KMS-11 (cell line): ENCODE data around the gene PLEKHD1.

ENCODE experiments used
- H2AFZ ChIP-seq: fragments of 200-600 bp; sonication (generic); 2 replicates; pipeline ENCODE4 v1.6.1; 2016; ENCODE audit warnings: antibody characterized with exemption, mixed run types, low read depth
- H3K27ac ChIP-seq: fragments of 200-600 bp; sonication (generic); 2 replicates; pipeline ENCODE4 v1.6.1; 2016; ENCODE audit warnings: mild to moderate bottlenecking, mixed run types
- H3K27me3 ChIP-seq: fragments of 200-600 bp; sonication (generic); 2 replicates; pipeline ENCODE4 v1.6.1; 2017; ENCODE audit warnings: mild to moderate bottlenecking, low read depth, mixed run types, moderate library complexity; ENCODE audit not compliant: insufficient read depth
- H3K36me3 ChIP-seq: fragments of 200-600 bp; sonication (generic); 2 replicates; pipeline ENCODE4 v1.6.1; 2017; ENCODE audit warnings: mild to moderate bottlenecking, mixed run types; ENCODE audit not compliant: insufficient read depth
- H3K4me1 ChIP-seq: fragments of 200-600 bp; sonication (generic); 2 replicates; pipeline ENCODE4 v1.6.1; 2016; ENCODE audit warnings: mild to moderate bottlenecking, low read depth, mixed run types; ENCODE audit not compliant: poor library complexity, severe bottlenecking
- H3K4me2 ChIP-seq: fragments of 200-600 bp; sonication (generic); 2 replicates; pipeline ENCODE4 v1.7.0; 2016; ENCODE audit warnings: mild to moderate bottlenecking, mixed run types
- H3K4me3 ChIP-seq: fragments of 200-600 bp; sonication (generic); IDR thresholded peaks from 2 replicates; pipeline ENCODE4 v1.6.1; 2017; ENCODE audit warnings: low read depth, low read length, mixed read lengths; ENCODE audit not compliant: insufficient read depth
- H3K79me2 ChIP-seq: fragments of 200-600 bp; sonication (generic); 2 replicates; pipeline ENCODE4 v1.6.1; 2016; ENCODE audit warnings: low read depth, mixed run types; ENCODE audit not compliant: insufficient read depth
- H3K9ac ChIP-seq: fragments of 200-600 bp; sonication (generic); 2 replicates; pipeline ENCODE4 v1.6.1; 2016; ENCODE audit warnings: mild to moderate bottlenecking, mixed run types
- H4K20me1 ChIP-seq: fragments of 200-600 bp; sonication (generic); 2 replicates; pipeline ENCODE4 v1.6.1; 2016; ENCODE audit warnings: mild to moderate bottlenecking, mixed run types; ENCODE audit not compliant: insufficient read depth
- TF ChIP-seq, protein P1 (sequence below): fragments of 200-600 bp; sonication (generic); conservative IDR thresholded peaks from 2 replicates; pipeline ENCODE4 v1.6.1; 2017; ENCODE audit warnings: low read depth, mild to moderate bottlenecking, antibody characterized with exemption, low read length, moderate library complexity, mixed read lengths

Gene PLEKHD1

DNA sequence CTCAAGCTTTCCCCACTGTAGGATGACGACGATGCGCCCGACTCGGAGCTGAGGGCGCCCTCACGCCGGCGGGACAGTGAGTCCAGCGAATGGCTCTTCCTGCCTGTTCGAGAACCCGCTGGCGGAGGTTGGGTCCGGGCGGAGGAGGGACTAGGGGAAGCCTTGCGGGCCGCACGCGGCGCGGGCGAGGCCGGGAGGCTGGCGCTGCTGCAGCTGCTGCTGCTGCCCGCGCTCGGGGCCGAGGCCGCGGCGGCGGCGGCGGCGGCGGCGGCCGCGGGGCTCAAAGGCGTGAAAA is 88.3 kb downstream of the PLEKHD1 start:
- no peak overlapping the region for H3K4me2 ChIP-seq
- no peaks in the 10 kb centered on the region for H3K27me3 ChIP-seq
- no peaks in the 10 kb centered on the region for H4K20me1 ChIP-seq
- no peak overlapping the region for H3K4me3 ChIP-seq
- no peaks in the 10 kb centered on the region for H3K36me3 ChIP-seq
- no peak overlapping the region for H3K9ac ChIP-seq
- TF ChIP-seq, protein P1, sequence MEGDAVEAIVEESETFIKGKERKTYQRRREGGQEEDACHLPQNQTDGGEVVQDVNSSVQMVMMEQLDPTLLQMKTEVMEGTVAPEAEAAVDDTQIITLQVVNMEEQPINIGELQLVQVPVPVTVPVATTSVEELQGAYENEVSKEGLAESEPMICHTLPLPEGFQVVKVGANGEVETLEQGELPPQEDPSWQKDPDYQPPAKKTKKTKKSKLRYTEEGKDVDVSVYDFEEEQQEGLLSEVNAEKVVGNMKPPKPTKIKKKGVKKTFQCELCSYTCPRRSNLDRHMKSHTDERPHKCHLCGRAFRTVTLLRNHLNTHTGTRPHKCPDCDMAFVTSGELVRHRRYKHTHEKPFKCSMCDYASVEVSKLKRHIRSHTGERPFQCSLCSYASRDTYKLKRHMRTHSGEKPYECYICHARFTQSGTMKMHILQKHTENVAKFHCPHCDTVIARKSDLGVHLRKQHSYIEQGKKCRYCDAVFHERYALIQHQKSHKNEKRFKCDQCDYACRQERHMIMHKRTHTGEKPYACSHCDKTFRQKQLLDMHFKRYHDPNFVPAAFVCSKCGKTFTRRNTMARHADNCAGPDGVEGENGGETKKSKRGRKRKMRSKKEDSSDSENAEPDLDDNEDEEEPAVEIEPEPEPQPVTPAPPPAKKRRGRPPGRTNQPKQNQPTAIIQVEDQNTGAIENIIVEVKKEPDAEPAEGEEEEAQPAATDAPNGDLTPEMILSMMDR: no peak
- no peak overlapping the region for H3K27ac ChIP-seq
- no peaks in the 10 kb centered on the region for H3K79me2 ChIP-seq
- H2AFZ ChIP-seq: no peak overlapping the region
- peaks cover 3% of the 10 kb centered on the region for H3K4me1 ChIP-seq

DNA sequence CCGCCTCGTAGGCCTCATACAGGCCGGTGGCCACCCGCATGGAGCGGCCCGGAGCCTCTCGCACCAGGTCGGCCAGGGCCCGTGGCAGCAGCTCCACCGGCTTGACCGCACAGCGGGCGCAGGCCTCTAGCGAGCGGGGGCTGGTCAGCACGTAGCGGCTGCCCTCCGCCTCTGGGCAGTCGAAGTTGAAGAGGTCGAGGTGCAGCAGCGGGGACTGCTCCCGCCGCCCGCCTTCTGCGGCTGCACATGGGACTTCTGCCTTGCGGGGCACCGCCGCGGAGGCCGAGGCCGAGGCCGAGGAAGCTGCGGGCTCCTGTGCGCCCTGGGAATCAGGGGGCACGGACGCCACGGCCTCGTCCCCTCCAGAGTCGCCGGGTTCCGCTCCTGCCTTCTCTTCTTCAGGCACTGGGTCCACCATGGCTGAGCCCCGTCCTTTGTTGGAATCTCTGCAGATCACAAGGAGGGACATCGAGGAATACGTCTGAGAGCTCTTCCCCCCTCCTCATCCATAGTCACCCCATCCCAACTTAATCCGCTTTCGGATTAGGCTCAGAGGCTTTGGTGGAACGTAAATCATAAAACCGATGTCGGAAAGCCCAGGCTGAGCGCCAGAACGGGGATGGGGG is 88.8 kb downstream of the PLEKHD1 start:
- Histone ChIP-seq H3K27me3 (no peaks in the 10 kb centered on the region), H3K4me2 (no peak overlapping the region), H3K79me2 (no peaks in the 10 kb centered on the region), H3K4me3 (no peak overlapping the region), H4K20me1 (no peaks in the 10 kb centered on the region), H3K4me1 (peaks cover 3% of the 10 kb centered on the region), H2AFZ (no peak overlapping the region), H3K9ac (no peak overlapping the region), H3K27ac (no peak overlapping the region), H3K36me3 (no peaks in the 10 kb centered on the region)
- TF ChIP-seq, protein P1: no peak

DNA sequence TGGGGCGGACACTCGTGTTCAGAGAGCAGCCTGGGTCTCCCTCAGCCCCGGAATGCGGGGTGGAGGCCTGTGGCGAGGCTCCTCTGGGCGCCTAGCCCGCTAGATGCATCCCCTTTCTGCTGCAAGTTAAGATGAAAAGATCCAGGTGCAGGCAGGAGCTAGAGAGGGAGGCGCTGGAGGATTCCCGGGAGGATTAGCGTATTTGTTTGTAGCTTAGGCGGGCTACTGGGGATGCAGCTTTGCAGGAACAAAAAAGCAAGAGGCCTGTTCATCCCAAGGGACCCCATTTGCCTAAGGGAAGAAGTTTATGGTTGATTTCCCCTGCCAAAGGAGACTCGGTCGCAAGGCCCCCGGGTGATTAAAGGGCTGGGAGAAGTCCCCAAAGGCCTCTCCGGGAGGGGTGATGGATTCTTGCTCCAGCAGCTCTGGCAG is 89.3 kb downstream of the PLEKHD1 start:
- Histone ChIP-seq H3K27me3 (no peaks in the 10 kb centered on the region), H3K4me2 (no peak overlapping the region), H3K27ac (no peak overlapping the region), H2AFZ (no peak overlapping the region), H3K79me2 (no peaks in the 10 kb centered on the region), H3K4me3 (no peak overlapping the region), H3K9ac (no peak overlapping the region), H4K20me1 (no peaks in the 10 kb centered on the region), H3K4me1 (peaks cover 3% of the 10 kb centered on the region), H3K36me3 (no peaks in the 10 kb centered on the region)
- TF ChIP-seq, protein P1: no peak

DNA sequence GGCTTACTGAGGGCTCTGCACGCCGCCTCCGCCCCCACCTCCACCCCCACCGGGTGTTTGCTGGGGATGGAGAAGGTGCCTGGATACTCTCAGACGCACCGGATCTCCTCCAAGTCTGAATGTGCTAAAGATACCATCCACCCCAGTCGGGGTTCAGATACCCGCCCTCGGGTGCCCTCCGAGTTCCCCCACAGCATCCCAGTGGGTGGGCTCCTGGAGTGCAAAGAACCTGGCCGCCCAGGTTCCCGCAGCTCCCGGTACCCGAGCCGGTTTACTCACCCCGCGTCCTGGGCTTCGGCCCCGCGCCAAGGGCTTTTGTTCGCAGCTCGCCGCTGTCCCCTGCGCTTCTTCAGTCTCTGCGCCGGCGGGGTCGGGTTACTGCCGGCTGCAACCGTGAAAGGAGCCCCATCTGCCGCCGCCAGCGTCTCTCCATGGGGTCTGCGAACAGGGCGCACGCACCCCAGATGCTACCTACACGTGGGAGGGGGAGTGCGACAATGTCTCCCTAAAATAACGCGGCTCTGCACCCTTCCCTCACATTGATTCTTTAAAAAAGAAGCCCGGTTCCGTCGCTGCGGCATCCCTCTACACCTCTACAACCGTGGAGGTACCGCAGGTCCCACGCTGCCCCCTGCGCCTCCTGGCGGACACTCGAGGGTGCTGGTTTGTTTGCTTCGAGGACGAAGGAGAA is 89.9 kb downstream of the PLEKHD1 start, which contains the start of gene CCDC177:
Gene CCDC177, minus strand, starts transcription at position 609 of the 691 bp plus-strand sequence. CDS start 1,249 bp downstream, outside the sequence.
- TF ChIP-seq, protein P1: peak; percentile 57
- Histone ChIP-seq H3K9ac (no peak within 1 kb of the TSS), H3K4me3 (no peak within 1 kb of the TSS), H3K4me2 (peak within 1 kb of the TSS; percentile 48; the same call in 1 of the 2 replicates), H4K20me1 (no peaks in the 10 kb centered on the region), H3K36me3 (no peaks in the 10 kb centered on the region), H3K27ac (no peak within 1 kb of the TSS), H3K4me1 (peaks cover 3% of the 10 kb centered on the region), H2AFZ (peak within 1 kb of the TSS; percentile 52; the same call in 1 of the 2 replicates), H3K27me3 (no peaks in the 10 kb centered on the region), H3K79me2 (no peaks in the 10 kb centered on the region)
